ENCODE measurements around the gene ARID3A.

ARID3A gene

GRCh38 chr19:883661-884211, 42.1 kb upstream of the ARID3A start:
- no peak overlapping the region for H3K4me2 ChIP-seq (ENCODE audit: low read depth, low read length)
- no peaks in the 10 kb centered on the region for H3K9me3 ChIP-seq (replicated peaks; ENCODE audit: insufficient read depth, low read length)
- H2AFZ ChIP-seq (ENCODE audit: low read length) = no peak overlapping the region
- H3K4me3 ChIP-seq (ENCODE audit: low read length) = no peak overlapping the region
- H3K27me3 ChIP-seq (replicated peaks; ENCODE audit: insufficient read depth, low read length) = no peaks in the 10 kb centered on the region
- no peaks in the 10 kb centered on the region for H3K4me1 ChIP-seq (ENCODE audit: low read length)
- no peak overlapping the region for H3K9ac ChIP-seq (ENCODE audit: low read length)
- H3F3A ChIP-seq (ENCODE audit: insufficient read depth, low read length) = no peaks in the 10 kb centered on the region
- H3K9me2 ChIP-seq (replicated peaks; ENCODE audit: insufficient read depth, low read length) = no peaks in the 10 kb centered on the region
- no peak for DNase-seq
- no peaks in the 10 kb centered on the region; the same call in 1 of the 2 replicates for H4K20me1 ChIP-seq (ENCODE audit: insufficient read depth, low read length)
- H3K36me3 ChIP-seq (replicated peaks; ENCODE audit: insufficient read depth, low read length) = no peaks in the 10 kb centered on the region; the same call in 1 of the 2 replicates
- TF ChIP-seq EZH2phosphoT487 (IDR thresholded peaks at IDR 0.05; ENCODE audit: low read length) (no peak), EZH2 (optimal IDR thresholded peaks at IDR 0.05; ENCODE audit: low read depth, low read length) (no peak)
- TF ChIP-seq, protein P1, sequence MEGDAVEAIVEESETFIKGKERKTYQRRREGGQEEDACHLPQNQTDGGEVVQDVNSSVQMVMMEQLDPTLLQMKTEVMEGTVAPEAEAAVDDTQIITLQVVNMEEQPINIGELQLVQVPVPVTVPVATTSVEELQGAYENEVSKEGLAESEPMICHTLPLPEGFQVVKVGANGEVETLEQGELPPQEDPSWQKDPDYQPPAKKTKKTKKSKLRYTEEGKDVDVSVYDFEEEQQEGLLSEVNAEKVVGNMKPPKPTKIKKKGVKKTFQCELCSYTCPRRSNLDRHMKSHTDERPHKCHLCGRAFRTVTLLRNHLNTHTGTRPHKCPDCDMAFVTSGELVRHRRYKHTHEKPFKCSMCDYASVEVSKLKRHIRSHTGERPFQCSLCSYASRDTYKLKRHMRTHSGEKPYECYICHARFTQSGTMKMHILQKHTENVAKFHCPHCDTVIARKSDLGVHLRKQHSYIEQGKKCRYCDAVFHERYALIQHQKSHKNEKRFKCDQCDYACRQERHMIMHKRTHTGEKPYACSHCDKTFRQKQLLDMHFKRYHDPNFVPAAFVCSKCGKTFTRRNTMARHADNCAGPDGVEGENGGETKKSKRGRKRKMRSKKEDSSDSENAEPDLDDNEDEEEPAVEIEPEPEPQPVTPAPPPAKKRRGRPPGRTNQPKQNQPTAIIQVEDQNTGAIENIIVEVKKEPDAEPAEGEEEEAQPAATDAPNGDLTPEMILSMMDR (IDR thresholded peaks at IDR 0.05; ENCODE audit: low read length) = no peak
- H3K27ac ChIP-seq (ENCODE audit: low read length) = no peak overlapping the region
- no peaks in the 10 kb centered on the region for H3K79me2 ChIP-seq (ENCODE audit: low read length)

- no peaks in the 10 kb centered on the region; the same call in 1 of the 2 replicates for H3K36me3 ChIP-seq (replicated peaks; ENCODE audit: insufficient read depth, low read length)
- no peaks in the 10 kb centered on the region for H3F3A ChIP-seq (ENCODE audit: insufficient read depth, low read length)
- H3K27me3 ChIP-seq (replicated peaks; ENCODE audit: insufficient read depth, low read length) = no peaks in the 10 kb centered on the region
- no peaks in the 10 kb centered on the region for H3K9me3 ChIP-seq (replicated peaks; ENCODE audit: insufficient read depth, low read length)
- no peak overlapping the region for H3K27ac ChIP-seq (ENCODE audit: low read length)
- H3K9me2 ChIP-seq (replicated peaks; ENCODE audit: insufficient read depth, low read length) = no peaks in the 10 kb centered on the region
- H3K9ac ChIP-seq (ENCODE audit: low read length) = no peak overlapping the region
- H3K4me2 ChIP-seq (ENCODE audit: low read depth, low read length) = no peak overlapping the region
- H2AFZ ChIP-seq (ENCODE audit: low read length) = no peak overlapping the region
- H3K4me3 ChIP-seq (ENCODE audit: low read length) = no peak overlapping the region
- TF ChIP-seq EZH2 (optimal IDR thresholded peaks at IDR 0.05; ENCODE audit: low read depth, low read length) (no peak), EZH2phosphoT487 (IDR thresholded peaks at IDR 0.05; ENCODE audit: low read length) (no peak)
- TF ChIP-seq, protein P1 (IDR thresholded peaks at IDR 0.05; ENCODE audit: low read length) = no peak
- H3K79me2 ChIP-seq (ENCODE audit: low read length) = peaks cover 2% of the 10 kb centered on the region; the same call in 1 of the 2 replicates
- H4K20me1 ChIP-seq (ENCODE audit: insufficient read depth, low read length) = no peaks in the 10 kb centered on the region; the same call in 1 of the 2 replicates
- DNase-seq = no peak
- H3K4me1 ChIP-seq (ENCODE audit: low read length) = no peaks in the 10 kb centered on the region
Observed at GRCh38 chr19:884420-885211, 41.2 kb upstream of the ARID3A start.

- H3K9me2 ChIP-seq (replicated peaks; ENCODE audit: insufficient read depth, low read length) = no peaks in the 10 kb centered on the region
- no peak overlapping the region for H3K4me2 ChIP-seq (ENCODE audit: low read depth, low read length)
- no peaks in the 10 kb centered on the region for H3K27me3 ChIP-seq (replicated peaks; ENCODE audit: insufficient read depth, low read length)
- H3K9ac ChIP-seq (ENCODE audit: low read length) = no peak overlapping the region
- no peaks in the 10 kb centered on the region for H3K9me3 ChIP-seq (replicated peaks; ENCODE audit: insufficient read depth, low read length)
- no peaks in the 10 kb centered on the region; the same call in 1 of the 2 replicates for H4K20me1 ChIP-seq (ENCODE audit: insufficient read depth, low read length)
- H3K27ac ChIP-seq (ENCODE audit: low read length) = no peak overlapping the region
- H3K36me3 ChIP-seq (replicated peaks; ENCODE audit: insufficient read depth, low read length) = no peaks in the 10 kb centered on the region; the same call in 1 of the 2 replicates
- peaks cover 13% of the 10 kb centered on the region for H3K79me2 ChIP-seq (ENCODE audit: low read length)
- TF ChIP-seq EZH2phosphoT487 (IDR thresholded peaks at IDR 0.05; ENCODE audit: low read length) = no peak
- TF ChIP-seq, protein P1 (IDR thresholded peaks at IDR 0.05; ENCODE audit: low read length) = no peak
- TF ChIP-seq EZH2 (optimal IDR thresholded peaks at IDR 0.05; ENCODE audit: low read depth, low read length) = no peak
- no peak for DNase-seq
- no peaks in the 10 kb centered on the region for H3K4me1 ChIP-seq (ENCODE audit: low read length)
- H3F3A ChIP-seq (ENCODE audit: insufficient read depth, low read length) = no peaks in the 10 kb centered on the region
- H3K4me3 ChIP-seq (ENCODE audit: low read length) = no peak overlapping the region
- H2AFZ ChIP-seq (ENCODE audit: low read length) = no peak overlapping the region
Observed at GRCh38 chr19:885536-886224, 40.2 kb upstream of the ARID3A start.

All from MM.1S (cell line).